Measurements from ENCODE around the gene LRRC75A. TPM values are rescaled to one million over a fixed set of nuclear protein-coding genes. Genes with fewer than 3 reads are reported as not detected.

LRRC75A gene
- total and polyA plus RNA-seq, 2 of the 8 experiments (the other 6 are each of a cell fraction or from before 2014, with no cell fraction given), result 9.7 to 9.9 TPM

- no peak overlapping the region for H3K27ac ChIP-seq (ENCODE audit: low read depth, low read length)
- peak overlapping the region; percentile 87 for H4K91ac ChIP-seq (replicated peaks; ENCODE audit: insufficient read length, low read length)
- H3K18ac ChIP-seq (ENCODE audit: extremely low read depth, low read length), result peak overlapping the region; percentile 60
- peak overlapping the region; percentile 89 for H2AK5ac ChIP-seq (ENCODE audit: low read depth, low read length)
- H2BK5ac ChIP-seq (ENCODE audit: low read depth, low read length), result peak overlapping the region; percentile 71; the same call in 1 of the 2 replicates
- no peaks in the 10 kb centered on the region for H3K27me3 ChIP-seq (replicated peaks in 1 of 4; ENCODE audit: control insufficient read depth in 3 of 4, extremely low read depth in 1 of 4, insufficient read depth in 3 of 4, low read length in 3 of 4)
- H4K8ac ChIP-seq (ENCODE audit: extremely low read depth, insufficient read depth, low read length), result peak overlapping the region; percentile 17; the same call in 1 of the 2 replicates
- H3K9ac ChIP-seq (replicated peaks in 1 of 4; ENCODE audit: extremely low read depth in 1 of 4, low read depth in 3 of 4, low read length in 3 of 4), result no peak overlapping the region
- H3K79me1 ChIP-seq (ENCODE audit: low read depth, low read length), result peaks cover 7% of the 10 kb centered on the region
- no peak overlapping the region for H2AFZ ChIP-seq (ENCODE audit: low read length)
- ChIA-PET POLR2A (ENCODE audit: partially characterized antibody) (interaction anchor here (0.7 to 3.8 kb wide), 4 partner anchors 15 to 47 kb away, joined by 3 to 14 read pairs (median 4); no protein-coding TSS in a partner anchor), CTCF (ENCODE audit: partially characterized antibody) (interaction anchor here (1.1 to 2.0 kb wide), 3 partner anchors 30 to 96 kb away, joined by 3 to 7 read pairs (median 4); no protein-coding TSS in a partner anchor)
- no peak overlapping the region for H2BK20ac ChIP-seq (ENCODE audit: low read length)
- peak overlapping the region; percentile 95 for H2BK12ac ChIP-seq (ENCODE audit: low read depth, low read length)
- H3K4me3 ChIP-seq (ENCODE audit: extremely low read depth in 1 of 4, insufficient read depth in 2 of 4, low read depth in 3 of 4, low read length in 4 of 4), result no peak overlapping the region
- 90% methylated on average over 8 of the region's 8 CpGs; no CpG with 5 or more reads in 1 of the 2 experiments for WGBS, 2 experiments (ENCODE audit: extremely low coverage in 1 of 2, insufficient coverage in 1 of 2, insufficient read length in 1 of 2, insufficient replicate concordance in 2 of 2, low coverage in 1 of 2, low lambda C conversion rate in 2 of 2, missing lambda C conversion rate in 1 of 2)
- H4K20me1 ChIP-seq (replicated peaks in 1 of 2; ENCODE audit: control insufficient read depth in 1 of 2, insufficient read depth in 2 of 2, low read length in 2 of 2), result peaks cover 0 to 2% of the 10 kb centered on the region in 2 experiments
- no peak overlapping the region for H2BK120ac ChIP-seq (replicated peaks; ENCODE audit: low read depth, low read length)
- H3K14ac ChIP-seq (ENCODE audit: insufficient read length), result no peak overlapping the region
- peak overlapping the region; percentile 81; the same call in 1 of the 2 replicates for H2BK15ac ChIP-seq (ENCODE audit: low read length)
- FAIRE-seq (no peak), DNase-seq (ENCODE audit: low read depth in 1 of 2, low spot score in 2 of 2) (no peak)
- H3K4me2 ChIP-seq (ENCODE audit: insufficient read depth in 1 of 2, low read depth in 2 of 2, low read length in 2 of 2), result no peak overlapping the region
- peak overlapping the region; percentile 21 for H3K4ac ChIP-seq (replicated peaks; ENCODE audit: insufficient read length, low read depth, low read length)
- H3K9me3 ChIP-seq (ENCODE audit: insufficient read depth in 2 of 2, low read depth in 1 of 2, low read length in 1 of 2), result no peaks in the 10 kb centered on the region
- no peak overlapping the region for H4K5ac ChIP-seq (ENCODE audit: insufficient read length, low read depth, low read length)
- H3K36me3 ChIP-seq (ENCODE audit: control insufficient read depth in 2 of 4, insufficient read depth in 4 of 4, low read length in 3 of 4), result no peaks in the 10 kb centered on the region
- H3K56ac ChIP-seq (replicated peaks; ENCODE audit: insufficient read length, low read depth, low read length), result no peak overlapping the region
- H3K79me2 ChIP-seq (ENCODE audit: control insufficient read depth in 1 of 2, insufficient read depth in 2 of 2, low read length in 2 of 2), result peaks cover 0 to 17% of the 10 kb centered on the region in 2 experiments; a peak in 1 of 4 replicates
- TF ChIP-seq, protein P1, sequence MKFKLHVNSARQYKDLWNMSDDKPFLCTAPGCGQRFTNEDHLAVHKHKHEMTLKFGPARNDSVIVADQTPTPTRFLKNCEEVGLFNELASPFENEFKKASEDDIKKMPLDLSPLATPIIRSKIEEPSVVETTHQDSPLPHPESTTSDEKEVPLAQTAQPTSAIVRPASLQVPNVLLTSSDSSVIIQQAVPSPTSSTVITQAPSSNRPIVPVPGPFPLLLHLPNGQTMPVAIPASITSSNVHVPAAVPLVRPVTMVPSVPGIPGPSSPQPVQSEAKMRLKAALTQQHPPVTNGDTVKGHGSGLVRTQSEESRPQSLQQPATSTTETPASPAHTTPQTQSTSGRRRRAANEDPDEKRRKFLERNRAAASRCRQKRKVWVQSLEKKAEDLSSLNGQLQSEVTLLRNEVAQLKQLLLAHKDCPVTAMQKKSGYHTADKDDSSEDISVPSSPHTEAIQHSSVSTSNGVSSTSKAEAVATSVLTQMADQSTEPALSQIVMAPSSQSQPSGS (IDR thresholded peaks at IDR 0.05; ENCODE audit: low read length), result no peak
- TF ChIP-seq SP2 (IDR thresholded peaks at IDR 0.05; ENCODE audit: low read length) (no peak), GTF2F1 (IDR thresholded peaks at IDR 0.05; ENCODE audit: borderline replicate concordance, low read depth, low read length) (no peak), CBX5 (IDR thresholded peaks at IDR 0.05; ENCODE audit: low read depth, low read length) (no peak), TAF1 (IDR thresholded peaks at IDR 0.05; ENCODE audit: low read depth, low read length) (no peak), RBBP5 (IDR thresholded peaks at IDR 0.05; ENCODE audit: borderline replicate concordance, low read depth, low read length) (no peak), NRF1 (IDR thresholded peaks at IDR 0.05; ENCODE audit: low read depth, low read length) (no peak), SP1 (IDR thresholded peaks at IDR 0.05; ENCODE audit: low read depth, low read length) (no peak), RAD21 (IDR thresholded peaks at IDR 0.05 in 1 of 2, conservative IDR thresholded peaks at IDR 0.05 in 1 of 2; ENCODE audit: low read depth in 2 of 2, low read length in 2 of 2) (no peak), TBP (IDR thresholded peaks at IDR 0.05; ENCODE audit: low read depth, low read length) (no peak)
- H3K4me1 ChIP-seq (replicated peaks in 1 of 4; ENCODE audit: control insufficient read depth in 3 of 4, insufficient read depth in 4 of 4, low read length in 3 of 4), result peaks cover 17 to 54% (median 43%) of the 10 kb centered on the region in 4 experiments
- H3K23me2 ChIP-seq (ENCODE audit: low read depth, low read length), result peaks cover 2% of the 10 kb centered on the region; the same call in 1 of the 2 replicates
- no peak overlapping the region for H3K23ac ChIP-seq (ENCODE audit: insufficient read length)
Observed at GRCh38 chr17:16483021-16483645, 8.9 kb downstream of the LRRC75A start.

Data from H1 (cell line).